Measurements from ENCODE around the gene SKI. TPM values are rescaled to one million over a fixed set of nuclear protein-coding genes. Genes with fewer than 3 reads are reported as not detected.

Gene SKI
- total and polyA plus RNA-seq, 2 donors (not counting 1 experiment from before 2014, with no cell fraction given): 14.9 to 74.9 TPM

DNA sequence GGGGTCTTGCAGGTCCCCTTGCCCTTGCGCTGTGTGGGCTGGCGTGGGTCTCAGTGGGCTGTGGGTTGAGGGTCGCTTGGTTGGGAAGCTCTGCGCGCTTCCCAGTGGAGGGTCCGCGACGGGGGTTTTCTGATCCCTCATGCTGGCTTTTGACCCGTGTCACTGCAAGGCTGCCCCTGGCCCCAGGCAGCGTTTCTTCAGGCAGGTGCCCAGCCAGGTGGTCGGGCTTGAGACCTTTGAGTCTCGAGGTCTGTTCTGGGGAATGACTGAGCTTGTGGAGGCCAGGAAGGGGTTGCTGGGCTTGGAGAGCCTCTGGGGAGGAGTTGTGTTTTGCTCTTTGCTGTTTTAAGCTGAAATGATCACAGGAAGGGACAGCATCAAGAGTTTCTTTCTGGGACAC is 5.3 kb downstream of the SKI start:
- H3K79me2 ChIP-seq (ENCODE audit: control insufficient read depth, insufficient read depth, low read length): peaks cover 97% of the 10 kb centered on the region
- H4K20me1 ChIP-seq (ENCODE audit: control insufficient read depth, insufficient read depth, low read length, poor library complexity, severe bottlenecking): peaks cover 96% of the 10 kb centered on the region
- H2AFZ ChIP-seq (ENCODE audit: insufficient read depth, low read depth, low read length, poor library complexity, severe bottlenecking): no peak overlapping the region
- no peak for DNase-seq
- peaks cover 77 to 91% of the 10 kb centered on the region in 2 donors for H3K4me1 ChIP-seq (ENCODE audit: control insufficient read depth in 2 of 2, insufficient read depth in 2 of 2, low read length in 2 of 2)
- no peak for ATAC-seq (ENCODE audit: low read depth)
- intact Hi-C loops (cut with micrococcal nuclease): no loop called here
- Mint-ChIP-seq H3K4me3 (peak overlapping the region; percentile 86), H3K27ac (peak overlapping the region; percentile 87), H3K27me3 (no peaks in the 10 kb centered on the region), H3K4me1 (peaks cover 81% of the 10 kb centered on the region), H3K9me3 (ENCODE audit: insufficient read depth) (no peaks in the 10 kb centered on the region)
- H3K27me3 ChIP-seq (replicated peaks in 1 of 4; ENCODE audit: control extremely low read depth in 1 of 4, control insufficient read depth in 3 of 4, insufficient read depth in 4 of 4, low read length in 3 of 4): no peaks in the 10 kb centered on the region
- no peaks in the 10 kb centered on the region for H3K9me3 ChIP-seq (ENCODE audit: control extremely low read depth in 1 of 3, control insufficient read depth in 2 of 3, insufficient read depth in 1 of 3, low read length in 2 of 3)
- ChIA-PET POLR2A (interaction anchor here (0.6 to 2.6 kb wide), 4 partner anchors 16 to 75 kb away, joined by 3 to 23 read pairs (median 5); no protein-coding TSS in a partner anchor), CTCF (interaction anchor here (0.9 to 2.7 kb wide), 8 partner anchors 15 to 148 kb away, joined by 3 to 11 read pairs (median 5); partner anchors contain the start of gene FAAP20)
- 71% methylated on average over 12 of the region's 12 CpGs for WGBS (ENCODE audit: insufficient coverage)
- H3K4me2 ChIP-seq (replicated peaks; ENCODE audit: low read depth, low read length, poor library complexity, severe bottlenecking): peak overlapping the region; percentile 89
- H3K9ac ChIP-seq (ENCODE audit: low read length): peak overlapping the region; percentile 51
- H3K36me3 ChIP-seq (replicated peaks in 1 of 2; ENCODE audit: control extremely low read depth in 1 of 2, control insufficient read depth in 1 of 2, extremely low read depth in 1 of 2, insufficient read depth in 2 of 2, low read length in 1 of 2): peaks cover 0 to 11% of the 10 kb centered on the region in 2 experiments
- H3K4me3 ChIP-seq (ENCODE audit: control extremely low read depth in 1 of 5, extremely low read depth in 1 of 5, insufficient read depth in 1 of 5, low read depth in 2 of 5, low read length in 4 of 5): peak overlapping the region in 1 of 5 experiments; percentile 49
- peak overlapping the region in 1 of 2 donors; percentile 93 for H3K27ac ChIP-seq (ENCODE audit: low read length in 2 of 2)
- TF ChIP-seq EZH2 (IDR thresholded peaks at IDR 0.05; ENCODE audit: borderline replicate concordance, insufficient read depth, low read depth, low read length, poor library complexity, severe bottlenecking): no peak
- TF ChIP-seq, protein P1, sequence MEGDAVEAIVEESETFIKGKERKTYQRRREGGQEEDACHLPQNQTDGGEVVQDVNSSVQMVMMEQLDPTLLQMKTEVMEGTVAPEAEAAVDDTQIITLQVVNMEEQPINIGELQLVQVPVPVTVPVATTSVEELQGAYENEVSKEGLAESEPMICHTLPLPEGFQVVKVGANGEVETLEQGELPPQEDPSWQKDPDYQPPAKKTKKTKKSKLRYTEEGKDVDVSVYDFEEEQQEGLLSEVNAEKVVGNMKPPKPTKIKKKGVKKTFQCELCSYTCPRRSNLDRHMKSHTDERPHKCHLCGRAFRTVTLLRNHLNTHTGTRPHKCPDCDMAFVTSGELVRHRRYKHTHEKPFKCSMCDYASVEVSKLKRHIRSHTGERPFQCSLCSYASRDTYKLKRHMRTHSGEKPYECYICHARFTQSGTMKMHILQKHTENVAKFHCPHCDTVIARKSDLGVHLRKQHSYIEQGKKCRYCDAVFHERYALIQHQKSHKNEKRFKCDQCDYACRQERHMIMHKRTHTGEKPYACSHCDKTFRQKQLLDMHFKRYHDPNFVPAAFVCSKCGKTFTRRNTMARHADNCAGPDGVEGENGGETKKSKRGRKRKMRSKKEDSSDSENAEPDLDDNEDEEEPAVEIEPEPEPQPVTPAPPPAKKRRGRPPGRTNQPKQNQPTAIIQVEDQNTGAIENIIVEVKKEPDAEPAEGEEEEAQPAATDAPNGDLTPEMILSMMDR (IDR thresholded peaks at IDR 0.05): no peak

All from B cell (primary cell).